ENCODE results near the gene PDE1A. TPM values are rescaled to one million over a fixed set of nuclear protein-coding genes. Genes with fewer than 3 reads are reported as not detected.

Gene PDE1A
- total RNA-seq, 2 experiments from 2014 or later, result not detected

- no peak for DNase-seq (ENCODE audit: low spot score)
- Histone ChIP-seq H3K27ac (ENCODE audit: low read depth, low read length, poor library complexity, severe bottlenecking) (no peak overlapping the region), H3K4me2 (ENCODE audit: low read length) (no peak overlapping the region), H3K4me3 (ENCODE audit: low read depth, low read length, poor library complexity, severe bottlenecking) (no peak overlapping the region), H3K79me2 (ENCODE audit: insufficient read depth, low read depth, low read length) (no peaks in the 10 kb centered on the region), H3K9me3 (ENCODE audit: low read length) (no peaks in the 10 kb centered on the region), H2AFZ (ENCODE audit: low read length) (no peak overlapping the region), H4K20me1 (ENCODE audit: insufficient read depth, low read length) (no peaks in the 10 kb centered on the region), H3K4me1 (ENCODE audit: insufficient read depth, low read length, poor library complexity, severe bottlenecking) (no peaks in the 10 kb centered on the region), H3K36me3 (ENCODE audit: insufficient read depth, low read length) (no peaks in the 10 kb centered on the region), H3K9me2 (ENCODE audit: insufficient read depth, low read length) (no peaks in the 10 kb centered on the region)
- ChIA-PET CTCF (ENCODE audit: unreplicated experiment) (no interaction called here), POLR2A (no interaction called here)
- intact Hi-C loops (cut with micrococcal nuclease; ENCODE audit: unreplicated experiment), result no loop called here
- no TSS peak for BruUV-seq (replicated peaks)
- TF ChIP-seq EZH2phosphoT487 (IDR thresholded peaks at IDR 0.05; ENCODE audit: borderline replicate concordance, low read depth, low read length), result no peak
These were observed 48.1 kb downstream of the PDE1A start for GRCh38 chr2:182378759-182379158.

GRCh38 chr2:182377467-182377866 is 49.4 kb downstream of the PDE1A start:
- Histone ChIP-seq H2AFZ (ENCODE audit: low read length) (no peak overlapping the region), H3K4me2 (ENCODE audit: low read length) (no peak overlapping the region), H3K4me1 (ENCODE audit: insufficient read depth, low read length, poor library complexity, severe bottlenecking) (no peaks in the 10 kb centered on the region), H3K79me2 (ENCODE audit: insufficient read depth, low read depth, low read length) (no peaks in the 10 kb centered on the region), H3K27ac (ENCODE audit: low read depth, low read length, poor library complexity, severe bottlenecking) (no peak overlapping the region), H3K9me2 (ENCODE audit: insufficient read depth, low read length) (no peaks in the 10 kb centered on the region), H4K20me1 (ENCODE audit: insufficient read depth, low read length) (no peaks in the 10 kb centered on the region), H3K4me3 (ENCODE audit: low read depth, low read length, poor library complexity, severe bottlenecking) (no peak overlapping the region), H3K9me3 (ENCODE audit: low read length) (no peaks in the 10 kb centered on the region), H3K36me3 (ENCODE audit: insufficient read depth, low read length) (no peaks in the 10 kb centered on the region)
- BruUV-seq (replicated peaks), result no TSS peak
- intact Hi-C loops (cut with micrococcal nuclease; ENCODE audit: unreplicated experiment), result no loop called here
- no peak for DNase-seq (ENCODE audit: low spot score)
- POLR2A ChIA-PET, result interaction anchor here (0.6 kb wide), 1 partner anchor 1834 kb away, joined by 5 read pairs; no protein-coding TSS in a partner anchor
- CTCF ChIA-PET (ENCODE audit: unreplicated experiment), result no interaction called here
- TF ChIP-seq EZH2phosphoT487 (IDR thresholded peaks at IDR 0.05; ENCODE audit: borderline replicate concordance, low read depth, low read length), result no peak
- no peak for TF ChIP-seq CTCF (conservative IDR thresholded peaks at IDR 0.05; ENCODE audit: low read length)

- no peak for TF ChIP-seq EZH2phosphoT487 (IDR thresholded peaks at IDR 0.05; ENCODE audit: borderline replicate concordance, low read depth, low read length)
- no peak for TF ChIP-seq CTCF (conservative IDR thresholded peaks at IDR 0.05; ENCODE audit: low read length)
- intact Hi-C loops (cut with micrococcal nuclease; ENCODE audit: unreplicated experiment), result no loop called here
- Histone ChIP-seq H2AFZ (ENCODE audit: low read length) (no peak overlapping the region), H3K4me1 (ENCODE audit: insufficient read depth, low read length, poor library complexity, severe bottlenecking) (no peaks in the 10 kb centered on the region), H3K9me3 (ENCODE audit: low read length) (no peaks in the 10 kb centered on the region), H3K4me2 (ENCODE audit: low read length) (no peak overlapping the region), H3K36me3 (ENCODE audit: insufficient read depth, low read length) (no peaks in the 10 kb centered on the region), H3K27ac (ENCODE audit: low read depth, low read length, poor library complexity, severe bottlenecking) (no peak overlapping the region), H3K9me2 (ENCODE audit: insufficient read depth, low read length) (no peaks in the 10 kb centered on the region), H3K79me2 (ENCODE audit: insufficient read depth, low read depth, low read length) (no peaks in the 10 kb centered on the region), H3K4me3 (ENCODE audit: low read depth, low read length, poor library complexity, severe bottlenecking) (no peak overlapping the region), H4K20me1 (ENCODE audit: insufficient read depth, low read length) (no peaks in the 10 kb centered on the region)
- DNase-seq (ENCODE audit: low spot score), result no peak
- no TSS peak for BruUV-seq (replicated peaks)
- CTCF ChIA-PET (ENCODE audit: unreplicated experiment), result no interaction called here
- POLR2A ChIA-PET, result interaction anchor here (0.7 kb wide), 1 partner anchor 1623 kb away, joined by 3 read pairs; no protein-coding TSS in a partner anchor
These were observed 51.0 kb downstream of the PDE1A start for GRCh38 chr2:182375862-182376261.
